Endothelial cell of umbilical vein (primary cell): ENCODE measurements around the gene CAPN5. TPM values are rescaled to one million over a fixed set of nuclear protein-coding genes. Genes with fewer than 3 reads are reported as not detected.

ENCODE experiments used
- BruUV-seq: library from RNA; stranded (reverse); fragments of 400-500 nt; replicated peaks from 2 replicates; lab custom pipeline; 2021; lab: Mats Ljungman, UMichigan
- CTCF ChIA-PET: fragments of 300-600, 350-600 bp; sonication (Branson Sonifier 250); formaldehyde crosslinking; loops from one replicate; lab custom pipeline; 2021; ENCODE audit warnings: antibody characterized with exemption, inconsistent platforms; lab: Charles Lee
- POLR2A ChIA-PET: fragments of 300-600, 350-600 bp; sonication (Branson Sonifier 250); formaldehyde crosslinking; loops from one replicate; lab custom pipeline; 2021; ENCODE audit warnings: antibody characterized with exemption, inconsistent platforms; lab: Charles Lee
- DNase-seq: peaks from one replicate; pipeline ENCODE4 v3.0.0-alpha.2; 2011; ENCODE audit warnings: low read depth, low spot score
- FAIRE-seq: peaks from 2 replicates; lab custom pipeline; 2011; peaks lifted over from hg19 to GRCh38; lab: Jason Lieb, UNC
- H2AFZ ChIP-seq: 2 replicates; pipeline ENCODE4 v1.6.0; 2012; ENCODE audit warnings: low read depth, low read length, control low read depth, inconsistent platforms
- H3K27ac ChIP-seq: 2 replicates; pipeline ENCODE4 v1.5.1; 2011; ENCODE audit warnings: low read depth, mild to moderate bottlenecking, control low read depth, low read length, moderate library complexity; ENCODE audit not compliant: insufficient read depth
- H3K27me3 ChIP-seq, 2 experiments: 2 replicates each; pipeline versions ENCODE4 v1.6.0 to v1.6.1; 2011; ENCODE audit warnings: low read length in 2 of 2, mixed read lengths in 1 of 2; ENCODE audit not compliant: control insufficient read depth in 2 of 2, insufficient read depth in 2 of 2
- H3K36me3 ChIP-seq, 2 experiments: 2 replicates in 1 of 2; 3 replicates in 1 of 2; pipeline ENCODE4 v1.5.1; 2011; ENCODE audit warnings: low read length in 2 of 2, mild to moderate bottlenecking in 1 of 2, moderate library complexity in 1 of 2; ENCODE audit not compliant: control insufficient read depth in 2 of 2, insufficient read depth in 2 of 2; ENCODE audit errors: extremely low read depth in 1 of 2
- H3K4me1 ChIP-seq: 3 replicates; pipeline ENCODE4 v1.5.1; 2011; ENCODE audit warnings: mild to moderate bottlenecking, low read length; ENCODE audit not compliant: control insufficient read depth, insufficient read depth; ENCODE audit errors: extremely low read depth
- H3K4me2 ChIP-seq: 2 replicates; pipeline ENCODE4 v1.6.1; 2011; ENCODE audit warnings: low read length, control low read depth, mixed read lengths; ENCODE audit not compliant: insufficient read depth
- H3K4me3 ChIP-seq, 3 experiments: fragments of 200-600 bp in 1 of 3; sonication (generic), shearing (Covaris generic) in 1 of 3; replicated peaks in 1 of 3; 2 replicates each; pipeline ENCODE4 v1.5.1; 2011 to 2016; ENCODE audit warnings: control low read depth in 3 of 3, low read length in 3 of 3, mild to moderate bottlenecking in 2 of 3, inconsistent platforms in 1 of 3, low read depth in 1 of 3, moderate library complexity in 1 of 3; ENCODE audit not compliant: insufficient read depth in 1 of 3
- H3K79me2 ChIP-seq: 2 replicates; pipeline ENCODE4 v1.6.0; 2012; ENCODE audit warnings: low read length, inconsistent platforms; ENCODE audit not compliant: control insufficient read depth, insufficient read depth
- H3K9ac ChIP-seq: replicated peaks from 2 replicates; pipeline ENCODE3; 2011; ENCODE audit warnings: low read length, control low read depth; ENCODE audit not compliant: insufficient read depth; ENCODE audit errors: extremely low read depth
- H3K9me1 ChIP-seq: replicated peaks from 3 replicates; pipeline ENCODE4 v1.6.0; 2011; ENCODE audit warnings: mild to moderate bottlenecking, low read length; ENCODE audit not compliant: control insufficient read depth, insufficient read depth; ENCODE audit errors: extremely low read depth
- H3K9me3 ChIP-seq: replicated peaks from 2 replicates; pipeline ENCODE4 v1.5.1; 2012; ENCODE audit warnings: low read length, inconsistent platforms; ENCODE audit not compliant: control insufficient read depth, insufficient read depth
- H4K20me1 ChIP-seq: replicated peaks from 2 replicates; pipeline ENCODE3; 2011; ENCODE audit warnings: mild to moderate bottlenecking, low read length; ENCODE audit not compliant: control insufficient read depth, insufficient read depth; ENCODE audit errors: extremely low read depth
- CTCF ChIP-seq, 2 donors: IDR thresholded peaks; 1 replicate in 1 of 2; 2 replicates in 1 of 2; pipeline ENCODE4 v1.5.1; 2011; ENCODE audit warnings: low read length in 2 of 2, mild to moderate bottlenecking in 2 of 2, moderate library complexity in 2 of 2, control low read depth in 1 of 2, inconsistent platforms in 1 of 2, low read depth in 1 of 2; ENCODE audit not compliant: insufficient read depth in 1 of 2; ENCODE audit errors: extremely low read depth in 1 of 2
- FOS ChIP-seq: IDR thresholded peaks from 2 replicates; pipeline ENCODE4 v1.6.1; 2011; ENCODE audit warnings: mild to moderate bottlenecking, low read length, moderate library complexity, borderline replicate concordance; ENCODE audit not compliant: insufficient read depth
- GATA2 ChIP-seq: IDR thresholded peaks from 2 replicates; pipeline ENCODE4 v1.7.0; 2011; ENCODE audit warnings: low read depth, mild to moderate bottlenecking, moderate library complexity, mixed read lengths, low read length; ENCODE audit not compliant: insufficient read length, insufficient read depth
- JUN ChIP-seq: IDR thresholded peaks from 2 replicates; pipeline ENCODE4 v1.6.1; 2011; ENCODE audit warnings: borderline replicate concordance, low read depth; ENCODE audit not compliant: insufficient read length, insufficient read depth
- MYC ChIP-seq: IDR thresholded peaks from one replicate; pipeline ENCODE4 v1.6.1; 2011; ENCODE audit warnings: mild to moderate bottlenecking, low read depth, low read length
- POLR2A ChIP-seq: IDR thresholded peaks from 2 replicates; pipeline ENCODE4 v1.6.1; 2012; ENCODE audit warnings: low read depth, mild to moderate bottlenecking, control low read depth, low read length
- dilution Hi-C: fragments of 300-500 bp; cut with MboI; formaldehyde crosslinking; loops from one replicate; pipeline ENCODE4 v1.15.0; 2019; ENCODE audit warnings: low sequenced_read_pairs; ENCODE audit not compliant: extremely low pct_ligation_motif_present
- intact Hi-C: fragments of 100-400 bp; cut with micrococcal nuclease; formaldehyde crosslinking; loops from one replicate; pipeline ENCODE4 v1.10.0; 2022
- polyA plus RNA-seq, 4 experiments: library from polyadenylated mRNA; depleted of rRNA in 3 of 4; stranded (reverse) in 3 of 4; unstranded in 1 of 4; fragments of >200 nt; gene quantifications; 2 replicates each; pipeline versions ENCODE4 v1.2.1 to v1.2.3, GENCODE V29; 2011 to 2012; ENCODE audit warnings: missing spikeins in 1 of 4
- total RNA-seq: library from RNA; stranded (reverse); gene quantifications from 2 replicates; pipeline ENCODE4 v1.2.3, GENCODE V29; 2021
- TF ChIP-seq, protein P1 (sequence below): IDR thresholded peaks from 2 replicates; pipeline ENCODE4 v1.6.1; 2011; ENCODE audit not compliant: insufficient read depth, insufficient read length

Gene CAPN5
- total and polyA plus RNA-seq, 2 donors (not counting 3 experiments of a cell fraction or from before 2014, with no cell fraction given): 15.0 to 17.0 TPM

DNA sequence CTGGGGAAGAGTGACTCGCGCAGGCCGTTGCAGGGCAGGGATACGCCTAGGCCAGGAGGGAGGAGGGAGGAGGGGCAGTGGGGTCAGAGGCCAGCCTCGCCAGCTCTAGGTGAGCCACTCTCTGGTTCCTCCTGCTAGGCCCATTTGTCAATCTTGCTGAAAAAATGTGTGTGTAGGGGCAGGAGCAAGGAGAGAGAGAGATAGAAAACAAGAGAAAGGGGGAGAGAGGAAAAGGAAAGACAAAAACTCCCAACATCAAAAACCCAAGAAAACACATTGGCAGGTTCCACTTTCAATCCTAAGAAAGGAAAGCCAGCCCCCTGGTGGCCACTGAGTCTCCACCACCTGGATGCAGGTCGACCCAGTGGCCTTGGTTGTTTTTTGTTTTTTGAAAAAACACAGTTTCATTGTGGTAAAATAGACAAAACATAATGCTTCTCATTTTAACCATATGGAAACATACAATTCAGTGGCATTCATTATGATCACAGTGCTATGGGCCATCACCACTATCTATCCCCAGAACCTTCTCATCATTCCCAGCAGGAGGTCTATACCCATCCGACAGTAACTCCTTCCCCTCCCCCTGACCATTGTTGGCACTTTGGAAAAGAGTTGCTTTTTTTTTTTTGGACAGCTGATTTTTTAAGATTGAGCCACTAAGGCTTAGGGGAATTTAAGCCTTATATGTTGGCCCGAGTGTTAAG, 46.8 kb downstream of the CAPN5 start:
- intact Hi-C loops: loop anchor here (1.0 kb wide), 1 partner anchor 66 kb away; no protein-coding TSS in a partner anchor
- peak; percentile 26 for DNase-seq
- Histone ChIP-seq H3K79me2 (no peaks in the 10 kb centered on the region), H4K20me1 (no peaks in the 10 kb centered on the region), H3K27ac (no peak overlapping the region), H3K4me2 (no peak overlapping the region), H3K36me3 (no peaks in the 10 kb centered on the region), H3K4me3 (no peak overlapping the region), H3K9me1 (no peaks in the 10 kb centered on the region), H3K27me3 (no peaks in the 10 kb centered on the region), H3K9ac (no peak overlapping the region), H3K9me3 (no peaks in the 10 kb centered on the region), H2AFZ (no peak overlapping the region), H3K4me1 (peaks cover 5% of the 10 kb centered on the region)
- FAIRE-seq: peak; percentile 42
- dilution Hi-C loops: no loop called here
- peak; percentile 52 to 76 for TF ChIP-seq CTCF (IDR thresholded peaks at IDR 0.05; ENCODE audit: extremely low read depth in 1 of 2, insufficient read depth in 1 of 2, low read depth in 1 of 2, low read length in 2 of 2)
- TF ChIP-seq JUN: no peak
- TF ChIP-seq, protein P1, sequence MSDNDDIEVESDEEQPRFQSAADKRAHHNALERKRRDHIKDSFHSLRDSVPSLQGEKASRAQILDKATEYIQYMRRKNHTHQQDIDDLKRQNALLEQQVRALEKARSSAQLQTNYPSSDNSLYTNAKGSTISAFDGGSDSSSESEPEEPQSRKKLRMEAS: no peak
- TF ChIP-seq POLR2A: no peak
- TF ChIP-seq GATA2: no peak
- no peak for TF ChIP-seq MYC
- no peak for TF ChIP-seq FOS
- ChIA-PET CTCF (interaction anchor here (0.7 to 5.3 kb wide), 12 partner anchors 8 to 195 kb away, joined by 3 to 64 read pairs (median 4); partner anchors contain the start of gene MYO7A), POLR2A (no interaction called here)
- BruUV-seq: no TSS peak
